Prostate gland (tissue), 2 donors: ENCODE data around the gene RORC.

Experiments used
- POLR2A ChIP-seq: fragments of 450-650 bp; IDR thresholded peaks from one replicate; pipeline ENCODE4 v1.6.1; 2016; ENCODE audit warnings: antibody characterized with exemption, mild to moderate bottlenecking
- POLR2AphosphoS5 ChIP-seq: sonication (generic); formaldehyde crosslinking; IDR thresholded peaks from one replicate; pipeline ENCODE4 v1.6.1; 2017; ENCODE audit warnings: antibody characterized with exemption
- TF ChIP-seq, protein P1 (sequence below), 4 experiments: fragments of 200-600 bp in 2 of 4; fragments of 450-650 bp in 2 of 4; sonication (generic) in 2 of 4; IDR thresholded peaks; 1 replicate in 3 of 4; 2 replicates in 1 of 4; pipeline ENCODE4 v1.5.1; 2016 to 2019; ENCODE audit warnings: antibody characterized with exemption in 4 of 4, mild to moderate bottlenecking in 2 of 4, moderate library complexity in 2 of 4

DNA sequence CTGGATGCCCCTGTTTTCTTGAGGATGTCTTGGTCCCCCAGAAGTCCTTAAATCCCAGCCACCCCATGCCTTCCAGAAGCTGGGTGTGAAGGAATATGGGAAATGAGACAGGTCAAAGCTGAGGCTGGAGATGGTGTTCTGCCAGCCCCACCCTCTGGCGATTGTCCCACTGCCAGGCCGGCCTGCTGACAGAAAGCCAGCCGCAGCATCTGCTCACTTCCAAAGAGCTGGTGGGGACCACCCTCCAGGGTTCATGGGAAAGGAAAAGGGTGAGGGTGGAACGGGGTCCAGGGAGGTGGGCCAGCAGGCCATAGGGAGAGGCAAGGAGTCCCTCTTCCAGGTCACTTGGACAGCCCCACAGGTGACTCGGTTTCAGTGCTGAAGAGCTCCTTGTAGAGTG, 24.5 kb downstream of the RORC start:
- TF ChIP-seq, protein P1, sequence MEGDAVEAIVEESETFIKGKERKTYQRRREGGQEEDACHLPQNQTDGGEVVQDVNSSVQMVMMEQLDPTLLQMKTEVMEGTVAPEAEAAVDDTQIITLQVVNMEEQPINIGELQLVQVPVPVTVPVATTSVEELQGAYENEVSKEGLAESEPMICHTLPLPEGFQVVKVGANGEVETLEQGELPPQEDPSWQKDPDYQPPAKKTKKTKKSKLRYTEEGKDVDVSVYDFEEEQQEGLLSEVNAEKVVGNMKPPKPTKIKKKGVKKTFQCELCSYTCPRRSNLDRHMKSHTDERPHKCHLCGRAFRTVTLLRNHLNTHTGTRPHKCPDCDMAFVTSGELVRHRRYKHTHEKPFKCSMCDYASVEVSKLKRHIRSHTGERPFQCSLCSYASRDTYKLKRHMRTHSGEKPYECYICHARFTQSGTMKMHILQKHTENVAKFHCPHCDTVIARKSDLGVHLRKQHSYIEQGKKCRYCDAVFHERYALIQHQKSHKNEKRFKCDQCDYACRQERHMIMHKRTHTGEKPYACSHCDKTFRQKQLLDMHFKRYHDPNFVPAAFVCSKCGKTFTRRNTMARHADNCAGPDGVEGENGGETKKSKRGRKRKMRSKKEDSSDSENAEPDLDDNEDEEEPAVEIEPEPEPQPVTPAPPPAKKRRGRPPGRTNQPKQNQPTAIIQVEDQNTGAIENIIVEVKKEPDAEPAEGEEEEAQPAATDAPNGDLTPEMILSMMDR (IDR thresholded peaks at IDR 0.05) = no peak
- TF ChIP-seq POLR2AphosphoS5 (no peak), POLR2A (no peak)
